Endometrial microvascular endothelial cells (primary cell): ENCODE measurements around the gene GPR135. TPM values are rescaled to one million over a fixed set of nuclear protein-coding genes. Genes with fewer than 3 reads are reported as not detected.

Experiments
- in situ Hi-C: cut with HindIII; loops from 2 replicates; pipeline ENCODE4 v1.10.0; 2017; ENCODE audit warnings: low sequenced_read_pairs, low pct_unique_long_range_greater_than_20kb; ENCODE audit errors: inconsistent ontology term
- total RNA-seq: library from RNA; depleted of rRNA; stranded (reverse); fragments of >200 nt; gene quantifications from one replicate; pipeline ENCODE4 v1.2.3, GENCODE V29; 2015; ENCODE audit errors: inconsistent ontology term

The GPR135 gene
- total RNA-seq: 0.37 TPM

GRCh38 chr14:59465316-59466135 is at the start of gene GPR135:
GPR135 (minus strand) TSS chr14:59465380; CDS start chr14:59465226, 154 bp downstream.
- in situ Hi-C loops: no loop called here

- in situ Hi-C loops: no loop called here
Observed at GRCh38 chr14:59511916-59512575, 46.9 kb upstream of the GPR135 start.

- in situ Hi-C loops: no loop called here
Observed at GRCh38 chr14:59510966-59511365, 45.8 kb upstream of the GPR135 start.

GRCh38 chr14:59510001-59510400 is 44.8 kb upstream of the GPR135 start:
- in situ Hi-C loops: no loop called here

- in situ Hi-C loops: no loop called here
Observed at GRCh38 chr14:59509101-59509500, 43.9 kb upstream of the GPR135 start.

- in situ Hi-C loops: no loop called here
Observed at GRCh38 chr14:59507752-59508103, 42.5 kb upstream of the GPR135 start.

- in situ Hi-C loops: no loop called here
Observed at GRCh38 chr14:59507063-59507751, 42.0 kb upstream of the GPR135 start.

GRCh38 chr14:59503256-59503655 is 38.1 kb upstream of the GPR135 start:
- in situ Hi-C loops: no loop called here

- in situ Hi-C loops: no loop called here
Observed at GRCh38 chr14:59500732-59501131, 35.6 kb upstream of the GPR135 start.

- in situ Hi-C loops: no loop called here
Observed at GRCh38 chr14:59492384-59492783, 27.2 kb upstream of the GPR135 start.

GRCh38 chr14:59490756-59491155 is 25.6 kb upstream of the GPR135 start:
- in situ Hi-C loops: no loop called here

- in situ Hi-C loops: no loop called here
Observed at GRCh38 chr14:59484639-59485175, 19.5 kb upstream of the GPR135 start.

- in situ Hi-C loops: no loop called here
Observed at GRCh38 chr14:59483819-59484638, 18.8 kb upstream of the GPR135 start, which contains the start of the genes JKAMP and L3HYPDH. JKAMP (plus strand) TSS chr14:59484517; CDS start chr14:59484590, 73 bp downstream. L3HYPDH (minus strand) TSS chr14:59484408; CDS start chr14:59484316, 92 bp downstream.

- in situ Hi-C loops: no loop called here
Observed at GRCh38 chr14:59483363-59483762, 18.2 kb upstream of the GPR135 start.

- in situ Hi-C loops: no loop called here
Observed at GRCh38 chr14:59482541-59483331, 17.6 kb upstream of the GPR135 start.

GRCh38 chr14:59481871-59482540 is 16.8 kb upstream of the GPR135 start:
- in situ Hi-C loops: no loop called here

- in situ Hi-C loops: no loop called here
Observed at GRCh38 chr14:59481407-59481806, 16.2 kb upstream of the GPR135 start.
